GM12878 (cell line): ENCODE data around the gene NEAT1. TPM values are rescaled to one million over a fixed set of nuclear protein-coding genes. Genes with fewer than 3 reads are reported as not detected.
A peak's percentile ranks its signal among the peaks of the same experiment; 100 is the strongest.

Source experiments
- ATAC-seq: fragments of 200-7000 bp; cut with Tn5 transposase; 3 replicates; pipeline ENCODE4 v1.9.1; 2020; ENCODE audit warnings: mild to moderate bottlenecking, moderate library complexity
- BruUV-seq: library from RNA; stranded (reverse); fragments of 400-500 nt; replicated peaks from 2 replicates; lab custom pipeline; 2021; lab: Mats Ljungman, UMichigan
- CTCF ChIA-PET: fragments of 300-600 bp; sonication (Branson Sonifier 250); formaldehyde crosslinking; extraction: SDS; loops from one replicate; lab custom pipeline; 2021; ENCODE audit warnings: inconsistent platforms; lab: Yijun Ruan, JAX
- POLR2A ChIA-PET: fragments of 350-600 bp; formaldehyde crosslinking; extraction: SDS; loops from one replicate; lab custom pipeline; 2021; ENCODE audit warnings: inconsistent platforms; lab: Charles Lee
- RAD21 ChIA-PET: fragments of 300-600 bp; sonication (Branson Sonifier 250); formaldehyde crosslinking; loops from one replicate; lab custom pipeline; 2023; ENCODE audit warnings: antibody characterized with exemption; ENCODE audit not compliant: unreplicated experiment; lab: Charles Lee
- SMC1A ChIA-PET: fragments of 300-600 bp; sonication (Branson Sonifier 250); formaldehyde crosslinking; loops from one replicate; lab custom pipeline; 2023; ENCODE audit not compliant: unreplicated experiment, uncharacterized antibody; lab: Charles Lee
- DNase-seq: peaks from one replicate; pipeline ENCODE4 v3.0.0-alpha.2; 2011; ENCODE audit warnings: low read depth, low spot score
- FAIRE-seq: peaks from 3 replicates; lab custom pipeline; 2011; peaks lifted over from hg19 to GRCh38; lab: Jason Lieb, UNC
- H2AFZ ChIP-seq: 2 replicates; pipeline ENCODE4 v1.6.0; 2011; ENCODE audit warnings: low read depth, low read length, control low read depth; ENCODE audit not compliant: control insufficient read depth
- H3K27ac ChIP-seq: 2 replicates; pipeline ENCODE4 v1.5.1; 2011; ENCODE audit warnings: control low read depth; ENCODE audit not compliant: control insufficient read depth, insufficient read depth
- H3K27me3 ChIP-seq, 2 experiments: replicated peaks in 1 of 2; 2 replicates each; pipeline versions ENCODE4 v1.6.0 to v1.6.1; 2011; ENCODE audit warnings: low read length in 1 of 2; ENCODE audit not compliant: control insufficient read depth in 2 of 2, insufficient read depth in 2 of 2
- H3K36me3 ChIP-seq, 2 experiments: 2 replicates each; pipeline ENCODE4 v1.5.1; 2011; ENCODE audit warnings: low read length in 1 of 2; ENCODE audit not compliant: control insufficient read depth in 2 of 2, insufficient read depth in 2 of 2
- H3K4me1 ChIP-seq: 2 replicates; pipeline ENCODE4 v1.6.1; 2011; ENCODE audit warnings: mild to moderate bottlenecking, low read length, moderate library complexity, mixed read lengths; ENCODE audit not compliant: control insufficient read depth, insufficient read depth
- H3K4me2 ChIP-seq: 2 replicates; pipeline ENCODE4 v1.6.0; 2011; ENCODE audit warnings: control low read depth; ENCODE audit not compliant: control insufficient read depth, insufficient read depth
- H3K4me3 ChIP-seq: fragments of 200-600 bp; sonication (generic); 2 replicates; pipeline ENCODE4 v1.5.1; 2016
- H3K79me2 ChIP-seq: 2 replicates; pipeline ENCODE4 v1.6.0; 2011; ENCODE audit warnings: low read length; ENCODE audit not compliant: control insufficient read depth, insufficient read depth
- H3K9ac ChIP-seq: 2 replicates; pipeline ENCODE4 v1.8.0; 2011; ENCODE audit warnings: low read length, control low read depth, mixed read lengths; ENCODE audit not compliant: control insufficient read depth, insufficient read depth
- H3K9me3 ChIP-seq: replicated peaks from 3 replicates; pipeline ENCODE4 v1.5.1; 2011; ENCODE audit warnings: mild to moderate bottlenecking, low read length; ENCODE audit not compliant: control insufficient read depth, insufficient read depth
- H4K20me1 ChIP-seq: 2 replicates; pipeline ENCODE4 v1.6.0; 2011; ENCODE audit not compliant: control insufficient read depth, insufficient read depth
- BRCA1 ChIP-seq: IDR thresholded peaks from 2 replicates; pipeline ENCODE4 v1.6.1; 2011; ENCODE audit warnings: low read depth, low read length, improper control_type of control experiment
- CBX3 ChIP-seq: fragments of 200-600 bp; sonication (generic); IDR thresholded peaks from 2 replicates; pipeline ENCODE4 v1.6.1; 2016; ENCODE audit warnings: low read depth, borderline replicate concordance
- DPF2 ChIP-seq: fragments of 450-650 bp; IDR thresholded peaks from 2 replicates; pipeline ENCODE4 v1.6.1; 2017; ENCODE audit warnings: mild to moderate bottlenecking
- EED ChIP-seq: sonication (generic); IDR thresholded peaks from 2 replicates; pipeline ENCODE4 v1.6.1; 2016; ENCODE audit warnings: antibody characterized with exemption, low read depth
- EP300 ChIP-seq, 2 experiments: fragments of 150-350 bp in 1 of 2; IDR thresholded peaks; 2 replicates each; pipeline ENCODE4 v1.6.1; 2011 to 2012; ENCODE audit warnings: low read depth in 2 of 2, low read length in 2 of 2, borderline replicate concordance in 1 of 2, improper control_type of control experiment in 1 of 2, inconsistent platforms in 1 of 2; ENCODE audit not compliant: control insufficient read depth in 1 of 2
- IKZF1 ChIP-seq: fragments of 450-650 bp; conservative IDR thresholded peaks from 2 replicates; pipeline ENCODE4 v1.6.1; 2017; ENCODE audit warnings: antibody characterized with exemption, mild to moderate bottlenecking
- IKZF2 ChIP-seq, 2 experiments: fragments of 450-650 bp; IDR thresholded peaks; 2 replicates each; pipeline ENCODE4 v1.6.1; 2017; ENCODE audit warnings: mild to moderate bottlenecking in 2 of 2, moderate library complexity in 2 of 2
- MEF2B ChIP-seq: fragments of 450-650 bp; IDR thresholded peaks from 2 replicates; pipeline ENCODE4 v1.6.1; 2018; ENCODE audit warnings: mild to moderate bottlenecking, moderate library complexity; ENCODE audit not compliant: partially characterized antibody, poor library complexity, severe bottlenecking
- MYC ChIP-seq: IDR thresholded peaks from 2 replicates; pipeline ENCODE4 v1.6.1; 2011; ENCODE audit warnings: mild to moderate bottlenecking, low read length, moderate library complexity, inconsistent platforms; ENCODE audit not compliant: insufficient read depth, insufficient replicate concordance, insufficient read length, severe bottlenecking
- PAX5 ChIP-seq: IDR thresholded peaks from 2 replicates; pipeline ENCODE4 v1.6.1; 2011; ENCODE audit warnings: low read depth, low read length, borderline replicate concordance
- RAD21 ChIP-seq: IDR thresholded peaks from 2 replicates; pipeline ENCODE4 v1.6.1; 2011; ENCODE audit warnings: mild to moderate bottlenecking, low read depth, low read length, moderate library complexity; ENCODE audit not compliant: insufficient read depth
- SMARCA5 ChIP-seq: fragments of 450-650 bp; IDR thresholded peaks from 2 replicates; pipeline ENCODE4 v1.6.1; 2017; ENCODE audit warnings: mild to moderate bottlenecking
- YY1 ChIP-seq: IDR thresholded peaks from 2 replicates; pipeline ENCODE4 v1.6.1; 2011; ENCODE audit warnings: low read depth, mild to moderate bottlenecking, low read length
- ZNF207 ChIP-seq: fragments of 450-650 bp; IDR thresholded peaks from 2 replicates; pipeline ENCODE4 v1.6.1; 2014; ENCODE audit warnings: antibody characterized with exemption, mild to moderate bottlenecking, borderline replicate concordance
- WGBS: methylation state at CpG from one replicate; pipeline ENCODE4 v1.1.6; 2016; ENCODE audit warnings: low lambda C conversion rate; ENCODE audit not compliant: insufficient replicate concordance, insufficient coverage; ENCODE audit errors: missing lambda C conversion rate; 5-methylcytosine and 5-hydroxymethylcytosine counted together
- in situ Hi-C: fragments of 300-500 bp; cut with MboI; formaldehyde crosslinking; loops from 9 replicates; pipeline ENCODE4 v1.14.3; 2018; ENCODE audit warnings: mixed read lengths
- intact Hi-C: fragments of 100-400 bp; cut with micrococcal nuclease; formaldehyde crosslinking; loops from one replicate; pipeline ENCODE4 v1.14.2; 2022; ENCODE audit not compliant: unreplicated experiment
- polyA plus RNA-seq, 11 experiments: library from polyadenylated mRNA; depleted of rRNA in 4 of 11; unstranded in 6 of 11; stranded (reverse) in 5 of 11; fragments of >200 nt; fragmentation: Nextera tagmentation in 4 of 11; fragmentation: Illumina TruSeq in 1 of 11; extraction: Ambion mirVana in 4 of 11; extraction: Trizol in 1 of 11; gene quantifications; 1 replicate in 1 of 11; 2 replicates in 10 of 11; pipeline versions ENCODE4 v1.2.1 to v1.2.3, GENCODE V29; 2011 to 2016; ENCODE audit warnings: inconsistent platforms in 2 of 11, missing spikeins in 2 of 11, low read depth in 1 of 11
- total RNA-seq, 4 experiments: library from RNA; depleted of rRNA in 3 of 4; stranded (reverse); fragments of >200 nt in 3 of 4; fragmentation: Illumina TruSeq in 1 of 4; extraction: Trizol in 1 of 4; gene quantifications; 2 replicates each; pipeline versions ENCODE4 v1.2.1 to v1.2.3, GENCODE V29; 2013 to 2021
- TF ChIP-seq, protein P1 (sequence below): IDR thresholded peaks from 2 replicates; pipeline ENCODE4 v1.6.1; 2012; ENCODE audit warnings: low read depth, low read length, improper control_type of control experiment
- TF ChIP-seq, protein P2 (sequence below): fragments of 450-650 bp; IDR thresholded peaks from 2 replicates; pipeline ENCODE4 v1.6.1; 2017; ENCODE audit warnings: low read depth, mild to moderate bottlenecking, moderate library complexity
- TF ChIP-seq, protein P3 (sequence below): fragments of 150-350 bp; IDR thresholded peaks from 2 replicates; pipeline ENCODE4 v1.6.1; 2016; ENCODE audit warnings: low read depth, low read length

NEAT1 gene
- total and polyA plus RNA-seq, 10 of the 15 experiments (the other 5 are each of a cell fraction or from before 2014, with no cell fraction given), result 13.6 to 328 (median 69.4) TPM

DNA sequence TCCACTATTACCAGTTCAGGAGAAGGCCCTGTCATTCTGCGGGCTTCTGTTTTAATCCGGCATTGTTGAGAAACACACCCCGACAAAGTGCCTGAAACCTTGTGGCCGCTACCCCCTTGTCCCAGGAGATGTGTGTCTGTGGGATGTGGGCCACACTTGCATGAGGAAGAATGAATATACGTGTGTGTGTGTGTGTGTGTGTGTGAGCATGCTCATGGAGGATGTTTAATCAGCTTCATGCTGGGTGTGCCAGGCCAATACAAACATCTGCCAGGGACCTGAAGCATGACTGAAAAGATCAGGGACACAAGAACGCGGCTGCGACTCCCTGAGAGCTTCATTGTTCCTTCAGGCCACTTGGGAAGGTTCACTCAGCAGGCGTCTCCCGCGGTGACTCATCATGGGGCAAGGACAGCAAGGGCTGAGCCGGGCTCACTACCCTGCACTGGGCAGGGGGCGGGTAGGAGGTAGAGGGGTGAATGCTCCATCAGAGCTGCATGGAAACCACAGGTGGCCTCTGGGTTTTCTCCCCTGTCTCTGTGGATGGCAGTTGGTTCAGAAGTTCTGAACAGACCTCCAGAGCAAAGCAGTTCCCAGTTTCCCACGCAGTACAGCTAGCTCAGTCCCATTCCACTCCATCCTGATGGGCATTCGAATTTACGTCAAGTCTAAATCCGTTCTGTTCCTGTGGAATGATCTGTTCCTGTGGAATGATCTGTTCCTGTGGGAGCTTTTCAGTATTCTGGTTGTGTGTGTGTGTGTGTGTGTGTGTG lies 69.2 kb downstream of the NEAT1 start:
- no TSS peak for BruUV-seq
- ChIA-PET POLR2A (interaction anchor here (0.5 to 16.2 kb wide), 17 partner anchors 4 to 713 kb away, joined by 3 to 429 read pairs (median 6); partner anchors contain the start of genes DPF2, MALAT1 and NEAT1), SMC1A (interaction anchor here (1.0 to 15.8 kb wide), 8 partner anchors 8 to 72 kb away, joined by 4 to 146 read pairs (median 10); no protein-coding TSS in a partner anchor), RAD21 (interaction anchor here (1.1 to 14.2 kb wide), 8 partner anchors 11 to 84 kb away, joined by 3 to 282 read pairs (median 8); partner anchors contain the start of gene NEAT1), CTCF (interaction anchor here (0.7 to 27.9 kb wide), 6 partner anchors 15 to 76 kb away, joined by 3 to 728 read pairs (median 8); partner anchors contain the start of gene NEAT1)
- Histone ChIP-seq H3K27me3 (no peaks in the 10 kb centered on the region), H3K9ac (peak overlapping the region; percentile 81), H3K4me2 (peak overlapping the region; percentile 77), H3K9me3 (no peaks in the 10 kb centered on the region), H3K27ac (peak overlapping the region; percentile 100), H3K36me3 (no peaks in the 10 kb centered on the region), H2AFZ (peak overlapping the region; percentile 70), H3K4me3 (peak overlapping the region; percentile 61; the same call in 1 of the 2 replicates), H3K79me2 (peaks cover 51% of the 10 kb centered on the region), H3K4me1 (peaks cover 87% of the 10 kb centered on the region), H4K20me1 (no peaks in the 10 kb centered on the region)
- ATAC-seq (peak; percentile 6), DNase-seq (no peak), FAIRE-seq (no peak)
- 1% methylated on average over 17 of the region's 17 CpGs for WGBS
- in situ Hi-C loops, result no loop called here
- intact Hi-C loops, result no loop called here
- TF ChIP-seq CBX3, result no peak
- TF ChIP-seq, protein P1, sequence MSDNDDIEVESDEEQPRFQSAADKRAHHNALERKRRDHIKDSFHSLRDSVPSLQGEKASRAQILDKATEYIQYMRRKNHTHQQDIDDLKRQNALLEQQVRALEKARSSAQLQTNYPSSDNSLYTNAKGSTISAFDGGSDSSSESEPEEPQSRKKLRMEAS, result no peak
- peak; percentile 31 for TF ChIP-seq DPF2
- TF ChIP-seq MEF2B, result peak; percentile 78
- TF ChIP-seq YY1, result 0 out of 2 replicates have a peak, but pooled peaks have one; percentile 11
- TF ChIP-seq PAX5, result 0 out of 2 replicates have a peak, but pooled peaks have one; percentile 7
- TF ChIP-seq BRCA1, result no peak
- TF ChIP-seq SMARCA5, result 0 out of 2 replicates have a peak, but pooled peaks have one; percentile 27
- TF ChIP-seq ZNF207, result no peak
- TF ChIP-seq IKZF2 (IDR thresholded peaks at IDR 0.05), result peak; percentile 78 to 91; a peak in 3 of 4 replicates
- no peak for TF ChIP-seq RAD21
- TF ChIP-seq EP300 (IDR thresholded peaks at IDR 0.05; ENCODE audit: borderline replicate concordance in 1 of 2, control insufficient read depth in 1 of 2, low read depth in 2 of 2, low read length in 2 of 2), result peak in 1 of 2 experiments; percentile 24; a peak in 1 of 4 replicates
- TF ChIP-seq, protein P2, sequence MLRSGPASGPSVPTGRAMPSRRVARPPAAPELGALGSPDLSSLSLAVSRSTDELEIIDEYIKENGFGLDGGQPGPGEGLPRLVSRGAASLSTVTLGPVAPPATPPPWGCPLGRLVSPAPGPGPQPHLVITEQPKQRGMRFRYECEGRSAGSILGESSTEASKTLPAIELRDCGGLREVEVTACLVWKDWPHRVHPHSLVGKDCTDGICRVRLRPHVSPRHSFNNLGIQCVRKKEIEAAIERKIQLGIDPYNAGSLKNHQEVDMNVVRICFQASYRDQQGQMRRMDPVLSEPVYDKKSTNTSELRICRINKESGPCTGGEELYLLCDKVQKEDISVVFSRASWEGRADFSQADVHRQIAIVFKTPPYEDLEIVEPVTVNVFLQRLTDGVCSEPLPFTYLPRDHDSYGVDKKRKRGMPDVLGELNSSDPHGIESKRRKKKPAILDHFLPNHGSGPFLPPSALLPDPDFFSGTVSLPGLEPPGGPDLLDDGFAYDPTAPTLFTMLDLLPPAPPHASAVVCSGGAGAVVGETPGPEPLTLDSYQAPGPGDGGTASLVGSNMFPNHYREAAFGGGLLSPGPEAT, result peak; percentile 72
- TF ChIP-seq MYC, result peak; percentile 16
- peak; percentile 58; the same call in 1 of the 2 replicates for TF ChIP-seq EED
- TF ChIP-seq, protein P3, sequence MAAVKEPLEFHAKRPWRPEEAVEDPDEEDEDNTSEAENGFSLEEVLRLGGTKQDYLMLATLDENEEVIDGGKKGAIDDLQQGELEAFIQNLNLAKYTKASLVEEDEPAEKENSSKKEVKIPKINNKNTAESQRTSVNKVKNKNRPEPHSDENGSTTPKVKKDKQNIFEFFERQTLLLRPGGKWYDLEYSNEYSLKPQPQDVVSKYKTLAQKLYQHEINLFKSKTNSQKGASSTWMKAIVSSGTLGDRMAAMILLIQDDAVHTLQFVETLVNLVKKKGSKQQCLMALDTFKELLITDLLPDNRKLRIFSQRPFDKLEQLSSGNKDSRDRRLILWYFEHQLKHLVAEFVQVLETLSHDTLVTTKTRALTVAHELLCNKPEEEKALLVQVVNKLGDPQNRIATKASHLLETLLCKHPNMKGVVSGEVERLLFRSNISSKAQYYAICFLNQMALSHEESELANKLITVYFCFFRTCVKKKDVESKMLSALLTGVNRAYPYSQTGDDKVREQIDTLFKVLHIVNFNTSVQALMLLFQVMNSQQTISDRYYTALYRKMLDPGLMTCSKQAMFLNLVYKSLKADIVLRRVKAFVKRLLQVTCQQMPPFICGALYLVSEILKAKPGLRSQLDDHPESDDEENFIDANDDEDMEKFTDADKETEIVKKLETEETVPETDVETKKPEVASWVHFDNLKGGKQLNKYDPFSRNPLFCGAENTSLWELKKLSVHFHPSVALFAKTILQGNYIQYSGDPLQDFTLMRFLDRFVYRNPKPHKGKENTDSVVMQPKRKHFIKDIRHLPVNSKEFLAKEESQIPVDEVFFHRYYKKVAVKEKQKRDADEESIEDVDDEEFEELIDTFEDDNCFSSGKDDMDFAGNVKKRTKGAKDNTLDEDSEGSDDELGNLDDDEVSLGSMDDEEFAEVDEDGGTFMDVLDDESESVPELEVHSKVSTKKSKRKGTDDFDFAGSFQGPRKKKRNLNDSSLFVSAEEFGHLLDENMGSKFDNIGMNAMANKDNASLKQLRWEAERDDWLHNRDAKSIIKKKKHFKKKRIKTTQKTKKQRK, result no peak
- peak; percentile 81 for TF ChIP-seq IKZF1
